ENCODE results near the gene DAG1.

The DAG1 gene

DNA sequence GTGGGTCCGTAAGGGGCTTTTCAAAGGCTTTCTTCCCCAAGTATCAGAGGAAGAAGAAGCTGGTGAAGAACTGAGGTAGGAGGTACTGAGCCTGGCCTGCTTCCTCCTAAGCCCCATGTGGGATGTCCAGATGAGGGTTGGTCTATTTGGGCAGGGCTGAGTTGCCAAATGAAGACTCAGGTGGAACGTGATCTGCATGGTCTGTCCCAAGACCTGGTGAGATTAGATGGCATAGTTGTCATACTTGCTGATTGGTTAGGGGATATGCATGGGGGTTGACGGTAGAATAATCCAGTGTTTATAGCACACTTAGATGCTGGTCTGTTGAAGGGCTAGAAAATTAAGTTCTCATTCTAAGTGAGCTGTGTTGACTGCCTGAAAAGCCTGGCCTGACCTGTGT lies 47.9 kb downstream of the DAG1 start:
- Histone ChIP-seq H3K4me1 (ENCODE audit: control insufficient read depth, insufficient read depth, low read length) (no peaks in the 10 kb centered on the region), H3K9me3 (ENCODE audit: control insufficient read depth, insufficient read depth, low read length) (no peaks in the 10 kb centered on the region), H3K27me3 (ENCODE audit: control insufficient read depth, insufficient read depth, low read length) (no peaks in the 10 kb centered on the region), H3K36me3 (ENCODE audit: control insufficient read depth, insufficient read depth, low read length) (peaks cover 6% of the 10 kb centered on the region; the same call in 1 of the 2 replicates), H3K4me3 (ENCODE audit: low read length) (no peak overlapping the region), H3K27ac (ENCODE audit: low read length) (no peak overlapping the region)
- no CpG with 5 or more reads among the region's 3 CpGs for WGBS (ENCODE audit: insufficient coverage, insufficient read length)
- no peak for DNase-seq (ENCODE audit: low read depth, low spot score)

DNA sequence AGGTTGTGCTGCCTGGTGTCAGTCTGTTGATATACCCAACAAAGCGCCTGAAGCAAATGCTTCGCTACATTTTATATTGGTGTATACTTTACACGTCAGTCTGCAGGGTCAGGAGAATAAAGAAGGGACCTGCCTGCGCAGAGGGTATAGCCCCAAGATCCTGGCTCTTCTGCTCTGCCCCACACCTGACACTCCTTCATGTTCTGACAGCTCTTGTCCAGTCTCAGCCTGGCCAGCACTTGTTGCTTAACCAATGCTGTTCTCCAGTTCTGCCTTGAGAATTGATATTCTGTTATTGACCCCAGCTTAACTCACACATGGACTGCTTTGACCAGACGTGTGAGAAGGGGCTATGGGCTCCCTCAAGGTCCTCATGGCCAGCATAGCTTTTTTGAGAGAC lies 48.4 kb downstream of the DAG1 start:
- peaks cover 6% of the 10 kb centered on the region; the same call in 1 of the 2 replicates for H3K36me3 ChIP-seq (ENCODE audit: control insufficient read depth, insufficient read depth, low read length)
- H3K27me3 ChIP-seq (ENCODE audit: control insufficient read depth, insufficient read depth, low read length), result no peaks in the 10 kb centered on the region
- no CpG with 5 or more reads among the region's 5 CpGs for WGBS (ENCODE audit: insufficient coverage, insufficient read length)

DNA sequence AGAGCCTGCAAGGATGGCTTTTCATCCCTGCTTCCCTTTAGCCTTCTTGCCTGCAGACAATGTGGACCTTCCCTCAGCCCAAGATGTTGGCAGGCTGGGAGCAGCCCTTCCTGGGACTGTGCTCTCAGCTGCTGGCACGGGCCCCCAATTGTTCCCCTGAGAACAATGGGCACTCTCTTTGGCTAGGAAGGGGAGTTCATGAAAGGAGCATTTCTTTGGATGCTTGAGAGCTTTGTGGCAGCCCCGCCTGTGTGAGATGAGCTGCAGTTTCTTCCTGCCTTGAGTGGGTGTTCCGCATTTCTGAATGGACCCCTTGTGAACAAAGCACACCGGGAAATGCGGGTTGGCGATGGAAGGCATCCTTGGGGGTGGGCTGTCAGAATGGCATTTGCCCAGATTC lies 49.2 kb downstream of the DAG1 start:
- no peak overlapping the region for H3K27ac ChIP-seq (ENCODE audit: low read length)
- H3K4me1 ChIP-seq (ENCODE audit: control insufficient read depth, insufficient read depth, low read length), result no peaks in the 10 kb centered on the region
- no peaks in the 10 kb centered on the region for H3K9me3 ChIP-seq (ENCODE audit: control insufficient read depth, insufficient read depth, low read length)
- DNase-seq (ENCODE audit: low read depth, low spot score), result no peak
- H3K4me3 ChIP-seq (ENCODE audit: low read length), result no peak overlapping the region
- peaks cover 6% of the 10 kb centered on the region; the same call in 1 of the 2 replicates for H3K36me3 ChIP-seq (ENCODE audit: control insufficient read depth, insufficient read depth, low read length)
- H3K27me3 ChIP-seq (ENCODE audit: control insufficient read depth, insufficient read depth, low read length), result no peaks in the 10 kb centered on the region
- WGBS (ENCODE audit: insufficient coverage, insufficient read length), result no CpG with 5 or more reads among the region's 6 CpGs

More for the DNA sequence above, 48.4 kb downstream of the DAG1 start:
- H3K9me3 ChIP-seq (ENCODE audit: control insufficient read depth, insufficient read depth, low read length), result no peaks in the 10 kb centered on the region
- H3K4me1 ChIP-seq (ENCODE audit: control insufficient read depth, insufficient read depth, low read length), result no peaks in the 10 kb centered on the region
- no peak overlapping the region for H3K27ac ChIP-seq (ENCODE audit: low read length)
- no peak overlapping the region for H3K4me3 ChIP-seq (ENCODE audit: low read length)
- DNase-seq (ENCODE audit: low read depth, low spot score), result no peak

DNA sequence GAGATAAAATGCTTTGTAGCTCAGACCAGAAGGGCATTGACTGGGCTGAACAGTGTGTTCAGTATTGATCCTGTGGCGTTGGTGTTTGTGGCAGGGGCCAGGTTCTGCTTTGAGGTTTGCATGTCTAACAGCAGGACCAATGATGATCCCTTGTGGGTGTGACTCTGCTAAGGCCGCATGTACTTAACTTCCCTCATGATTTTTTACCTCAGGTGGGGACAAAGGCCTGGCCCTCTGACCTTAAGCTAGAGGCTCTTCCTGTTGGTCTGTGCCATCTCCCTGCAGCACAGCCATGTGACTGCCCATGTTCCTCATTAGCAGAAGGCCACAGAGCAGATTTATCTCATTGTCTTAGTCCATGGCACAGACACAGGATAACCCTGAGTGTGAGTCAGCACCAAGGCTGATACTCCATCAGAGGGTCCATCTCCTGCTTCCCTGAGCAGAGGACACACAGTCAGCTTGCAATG lies 49.9 kb downstream of the DAG1 start:
- no peak overlapping the region for H3K27ac ChIP-seq (ENCODE audit: low read length)
- DNase-seq (ENCODE audit: low read depth, low spot score), result no peak
- no peak overlapping the region for H3K4me3 ChIP-seq (ENCODE audit: low read length)
- WGBS (ENCODE audit: insufficient coverage, insufficient read length), result no CpG with 5 or more reads among the region's 2 CpGs
- H3K27me3 ChIP-seq (ENCODE audit: control insufficient read depth, insufficient read depth, low read length), result no peaks in the 10 kb centered on the region
- H3K9me3 ChIP-seq (ENCODE audit: control insufficient read depth, insufficient read depth, low read length), result no peaks in the 10 kb centered on the region
- H3K4me1 ChIP-seq (ENCODE audit: control insufficient read depth, insufficient read depth, low read length), result no peaks in the 10 kb centered on the region
- peaks cover 6% of the 10 kb centered on the region; the same call in 1 of the 2 replicates for H3K36me3 ChIP-seq (ENCODE audit: control insufficient read depth, insufficient read depth, low read length)

DNA sequence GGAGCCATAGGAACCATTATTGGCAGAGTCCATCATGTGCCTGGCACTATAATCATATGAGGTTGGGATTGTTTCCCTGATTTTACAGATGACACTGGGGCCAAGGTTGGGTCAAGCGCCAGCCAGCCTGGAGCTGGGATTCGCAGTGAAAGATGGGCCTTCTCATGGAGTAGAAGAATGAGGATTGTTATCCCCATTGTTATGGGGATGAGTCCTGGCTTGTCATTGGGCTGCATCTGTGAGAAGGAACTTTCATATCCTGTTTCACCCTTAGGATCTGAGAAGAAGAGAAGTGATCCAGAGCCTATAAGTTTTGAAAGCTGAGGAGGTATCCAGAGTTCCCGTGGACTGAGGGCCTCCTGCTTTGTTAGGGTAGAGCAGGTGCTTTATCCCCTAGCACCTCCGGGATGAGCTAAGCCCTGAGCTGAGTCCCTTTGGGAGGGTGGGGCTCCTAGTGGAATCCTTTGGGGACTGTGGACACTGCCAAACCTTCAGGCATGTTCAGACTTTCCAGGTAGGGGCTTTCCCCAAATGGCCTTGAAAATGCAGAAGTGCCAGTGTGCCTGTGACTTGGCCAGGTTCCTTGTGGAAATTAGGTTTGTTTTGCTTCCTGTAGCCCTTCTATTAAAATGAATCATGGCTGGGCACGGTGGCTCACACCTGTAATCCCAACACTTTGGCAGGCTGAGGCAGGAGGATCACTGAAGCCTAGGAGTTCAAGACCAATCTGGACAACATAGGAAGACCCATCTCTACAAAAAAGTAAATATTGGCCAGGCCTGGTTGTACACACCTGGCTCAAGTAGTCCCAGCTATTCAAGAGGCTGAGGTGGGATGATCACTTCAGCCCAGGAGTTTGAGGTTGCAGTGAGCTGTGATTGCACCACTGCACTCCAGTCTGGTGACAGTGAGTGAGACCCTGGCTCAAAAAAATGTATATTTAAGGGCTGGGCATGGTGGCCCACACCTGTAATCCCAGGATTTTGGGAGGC lies 54.0 kb downstream of the DAG1 start:
- H3K9me3 ChIP-seq (ENCODE audit: control insufficient read depth, insufficient read depth, low read length), result no peaks in the 10 kb centered on the region

DNA sequence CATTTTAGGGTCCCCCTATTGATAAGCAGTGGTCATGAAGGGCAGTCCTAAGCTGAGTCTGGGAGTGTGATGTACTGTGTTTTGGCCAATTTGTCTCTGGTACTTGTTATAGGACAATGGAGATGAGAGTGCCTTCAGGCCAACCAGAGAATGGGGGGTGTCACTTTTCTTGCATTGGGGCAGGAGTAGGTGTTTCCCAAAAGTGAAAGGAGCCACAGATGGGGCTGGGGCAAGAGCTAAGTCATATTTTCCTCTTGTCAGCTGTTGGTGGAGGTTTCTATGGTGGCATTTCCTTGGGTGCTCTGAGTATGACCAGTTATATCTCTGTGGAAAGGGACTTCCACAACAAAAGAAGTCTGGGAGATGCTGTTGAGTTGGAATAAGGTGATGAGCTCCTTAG lies 59.5 kb downstream of the DAG1 start:
- no peaks in the 10 kb centered on the region for H3K27me3 ChIP-seq (ENCODE audit: control insufficient read depth, insufficient read depth, low read length)
- no peak for DNase-seq (ENCODE audit: low read depth, low spot score)
- H3K9me3 ChIP-seq (ENCODE audit: control insufficient read depth, insufficient read depth, low read length), result no peaks in the 10 kb centered on the region
- H3K4me3 ChIP-seq (ENCODE audit: low read length), result no peak overlapping the region
- no peaks in the 10 kb centered on the region; the same call in 1 of the 2 replicates for H3K4me1 ChIP-seq (ENCODE audit: control insufficient read depth, insufficient read depth, low read length)
- no peak overlapping the region for H3K27ac ChIP-seq (ENCODE audit: low read length)
- peaks cover 25% of the 10 kb centered on the region for H3K36me3 ChIP-seq (ENCODE audit: control insufficient read depth, insufficient read depth, low read length)

More for the DNA sequence above, 54.0 kb downstream of the DAG1 start:
- no peaks in the 10 kb centered on the region for H3K4me1 ChIP-seq (ENCODE audit: control insufficient read depth, insufficient read depth, low read length)
- no peak overlapping the region for H3K27ac ChIP-seq (ENCODE audit: low read length)
- no peak for DNase-seq (ENCODE audit: low read depth, low spot score)
- H3K4me3 ChIP-seq (ENCODE audit: low read length), result no peak overlapping the region
- H3K27me3 ChIP-seq (ENCODE audit: control insufficient read depth, insufficient read depth, low read length), result no peaks in the 10 kb centered on the region
- H3K36me3 ChIP-seq (ENCODE audit: control insufficient read depth, insufficient read depth, low read length), result no peaks in the 10 kb centered on the region; the same call in 1 of the 2 replicates
- WGBS (ENCODE audit: insufficient coverage, insufficient read length), result no CpG with 5 or more reads among the region's 5 CpGs

DNA sequence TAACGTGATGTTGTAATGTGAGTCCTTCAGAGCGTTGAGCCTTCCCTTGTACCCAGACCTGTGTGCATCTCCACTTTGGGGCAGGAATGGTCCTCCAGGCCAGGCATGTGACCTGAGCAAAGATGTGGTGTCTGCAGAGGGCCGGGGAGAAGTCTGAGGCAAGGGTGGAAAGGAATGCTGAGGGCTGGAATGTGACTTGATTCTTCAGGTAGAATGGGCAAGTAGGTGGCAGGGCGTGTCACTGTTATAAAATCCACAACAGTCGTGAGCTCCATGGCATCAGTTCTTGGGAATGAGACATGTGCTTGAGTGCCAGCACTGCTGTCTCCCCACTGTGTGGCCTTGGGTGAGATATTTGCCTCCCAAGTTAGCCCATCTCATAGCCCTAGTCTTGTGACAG lies 60.2 kb downstream of the DAG1 start:
- no peaks in the 10 kb centered on the region for H3K27me3 ChIP-seq (ENCODE audit: control insufficient read depth, insufficient read depth, low read length)

DNA sequence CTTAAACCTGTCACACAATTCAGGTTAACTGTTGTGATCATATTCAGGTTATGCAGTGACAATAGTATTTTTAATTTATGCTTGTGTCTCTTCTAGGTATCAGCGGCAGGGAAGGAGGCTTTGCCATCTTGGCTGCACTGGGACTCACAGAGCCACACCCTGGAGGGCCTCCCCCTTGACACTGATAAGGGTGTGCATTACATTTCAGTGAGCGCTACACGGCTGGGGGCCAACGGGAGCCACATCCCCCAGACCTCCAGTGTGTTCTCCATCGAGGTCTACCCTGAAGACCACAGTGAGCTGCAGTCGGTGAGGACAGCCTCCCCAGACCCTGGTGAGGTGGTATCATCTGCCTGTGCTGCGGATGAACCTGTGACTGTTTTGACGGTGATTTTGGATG lies 60.6 kb downstream of the DAG1 start:
- Histone ChIP-seq H3K36me3 (ENCODE audit: control insufficient read depth, insufficient read depth, low read length) (peaks cover 25% of the 10 kb centered on the region), H3K4me1 (ENCODE audit: control insufficient read depth, insufficient read depth, low read length) (peaks cover under 1% of the 10 kb centered on the region; the same call in 1 of the 2 replicates), H3K27ac (ENCODE audit: low read length) (no peak overlapping the region), H3K4me3 (ENCODE audit: low read length) (no peak overlapping the region), H3K9me3 (ENCODE audit: control insufficient read depth, insufficient read depth, low read length) (no peaks in the 10 kb centered on the region), H3K27me3 (ENCODE audit: control insufficient read depth, insufficient read depth, low read length) (no peaks in the 10 kb centered on the region)
- DNase-seq (ENCODE audit: low read depth, low spot score), result no peak
- no CpG with 5 or more reads among the region's 8 CpGs for WGBS (ENCODE audit: insufficient coverage, insufficient read length)

More for the DNA sequence above, 60.2 kb downstream of the DAG1 start:
- no peaks in the 10 kb centered on the region for H3K9me3 ChIP-seq (ENCODE audit: control insufficient read depth, insufficient read depth, low read length)
- no peaks in the 10 kb centered on the region; the same call in 1 of the 2 replicates for H3K4me1 ChIP-seq (ENCODE audit: control insufficient read depth, insufficient read depth, low read length)
- H3K4me3 ChIP-seq (ENCODE audit: low read length), result no peak overlapping the region
- no CpG with 5 or more reads among the region's 5 CpGs for WGBS (ENCODE audit: insufficient coverage, insufficient read length)
- no peak for DNase-seq (ENCODE audit: low read depth, low spot score)
- H3K36me3 ChIP-seq (ENCODE audit: control insufficient read depth, insufficient read depth, low read length), result peaks cover 25% of the 10 kb centered on the region
- no peak overlapping the region for H3K27ac ChIP-seq (ENCODE audit: low read length)

DNA sequence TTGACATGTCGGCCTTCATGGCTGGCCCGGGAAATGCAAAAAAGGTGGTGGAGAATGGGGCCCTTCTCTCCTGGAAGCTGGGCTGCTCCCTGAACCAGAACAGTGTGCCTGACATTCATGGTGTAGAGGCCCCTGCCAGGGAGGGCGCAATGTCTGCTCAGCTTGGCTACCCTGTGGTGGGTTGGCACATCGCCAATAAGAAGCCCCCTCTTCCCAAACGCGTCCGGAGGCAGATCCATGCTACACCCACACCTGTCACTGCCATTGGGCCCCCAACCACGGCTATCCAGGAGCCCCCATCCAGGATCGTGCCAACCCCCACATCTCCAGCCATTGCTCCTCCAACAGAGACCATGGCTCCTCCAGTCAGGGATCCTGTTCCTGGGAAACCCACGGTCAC lies 61.2 kb downstream of the DAG1 start:
- Histone ChIP-seq H3K4me1 (ENCODE audit: control insufficient read depth, insufficient read depth, low read length) (peaks cover 1% of the 10 kb centered on the region; the same call in 1 of the 2 replicates), H3K27me3 (ENCODE audit: control insufficient read depth, insufficient read depth, low read length) (no peaks in the 10 kb centered on the region), H3K4me3 (ENCODE audit: low read length) (no peak overlapping the region), H3K27ac (ENCODE audit: low read length) (no peak overlapping the region), H3K9me3 (ENCODE audit: control insufficient read depth, insufficient read depth, low read length) (no peaks in the 10 kb centered on the region), H3K36me3 (ENCODE audit: control insufficient read depth, insufficient read depth, low read length) (peaks cover 25% of the 10 kb centered on the region)
- no CpG with 5 or more reads among the region's 10 CpGs for WGBS (ENCODE audit: insufficient coverage, insufficient read length)
- no peak for DNase-seq (ENCODE audit: low read depth, low spot score)

DNA sequence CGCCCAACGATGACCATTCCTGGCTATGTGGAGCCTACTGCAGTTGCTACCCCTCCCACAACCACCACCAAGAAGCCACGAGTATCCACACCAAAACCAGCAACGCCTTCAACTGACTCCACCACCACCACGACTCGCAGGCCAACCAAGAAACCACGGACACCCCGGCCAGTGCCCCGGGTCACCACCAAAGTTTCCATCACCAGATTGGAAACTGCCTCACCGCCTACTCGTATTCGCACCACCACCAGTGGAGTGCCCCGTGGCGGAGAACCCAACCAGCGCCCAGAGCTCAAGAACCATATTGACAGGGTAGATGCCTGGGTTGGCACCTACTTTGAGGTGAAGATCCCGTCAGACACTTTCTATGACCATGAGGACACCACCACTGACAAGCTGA lies 61.6 kb downstream of the DAG1 start:
- no peaks in the 10 kb centered on the region for H3K9me3 ChIP-seq (ENCODE audit: control insufficient read depth, insufficient read depth, low read length)
- no peak overlapping the region for H3K27ac ChIP-seq (ENCODE audit: low read length)
- no peak overlapping the region for H3K4me3 ChIP-seq (ENCODE audit: low read length)
- no peaks in the 10 kb centered on the region for H3K27me3 ChIP-seq (ENCODE audit: control insufficient read depth, insufficient read depth, low read length)
- WGBS (ENCODE audit: insufficient coverage, insufficient read length), result no CpG with 5 or more reads among the region's 16 CpGs
- H3K36me3 ChIP-seq (ENCODE audit: control insufficient read depth, insufficient read depth, low read length), result peaks cover 25% of the 10 kb centered on the region
- peaks cover 1% of the 10 kb centered on the region; the same call in 1 of the 2 replicates for H3K4me1 ChIP-seq (ENCODE audit: control insufficient read depth, insufficient read depth, low read length)
- DNase-seq (ENCODE audit: low read depth, low spot score), result no peak
